Progenitor cell of endocrine pancreas (in vitro differentiated cells): ENCODE data around the gene SLC25A51. TPM values are rescaled to one million over a fixed set of nuclear protein-coding genes. Genes with fewer than 3 reads are reported as not detected.

ENCODE experiments used
- DNase-seq: peaks from one replicate; pipeline ENCODE4 v3.0.0; 2021; ENCODE audit warnings: low spot score; ENCODE audit not compliant: unreplicated experiment
- H3K27ac Mint-ChIP-seq: 2 replicates; pipeline ENCODE4 v1.8.0; 2021; ENCODE audit warnings: mild to moderate bottlenecking, moderate library complexity, mixed read lengths
- H3K27me3 Mint-ChIP-seq: 2 replicates; pipeline ENCODE4 v1.8.0; 2021; ENCODE audit warnings: mixed read lengths
- H3K36me3 Mint-ChIP-seq: 2 replicates; pipeline ENCODE4 v1.8.0; 2022; ENCODE audit warnings: mixed read lengths; ENCODE audit not compliant: insufficient read depth
- H3K4me1 Mint-ChIP-seq: 2 replicates; pipeline ENCODE4 v1.8.0; 2021; ENCODE audit warnings: low read depth, mixed read lengths
- H3K4me3 Mint-ChIP-seq: 2 replicates; pipeline ENCODE4 v1.8.0; 2021; ENCODE audit warnings: low read depth, mild to moderate bottlenecking, moderate library complexity, mixed read lengths
- H3K9me3 Mint-ChIP-seq: 2 replicates; pipeline ENCODE4 v1.8.0; 2021; ENCODE audit warnings: low read depth, mixed read lengths
- total RNA-seq: library from RNA; stranded (reverse); gene quantifications from 2 replicates; pipeline ENCODE4 v1.2.1, GENCODE V29; 2021
- TF ChIP-seq, protein P1 (sequence below): fragments of 200-600 bp; sonication (generic); IDR thresholded peaks from one replicate; pipeline ENCODE4 v1.5.0; 2021; ENCODE audit warnings: antibody characterized with exemption, mild to moderate bottlenecking; ENCODE audit not compliant: unreplicated experiment

SLC25A51 gene
- total RNA-seq, 1 donor from 2014 or later = 32.5 TPM

DNA sequence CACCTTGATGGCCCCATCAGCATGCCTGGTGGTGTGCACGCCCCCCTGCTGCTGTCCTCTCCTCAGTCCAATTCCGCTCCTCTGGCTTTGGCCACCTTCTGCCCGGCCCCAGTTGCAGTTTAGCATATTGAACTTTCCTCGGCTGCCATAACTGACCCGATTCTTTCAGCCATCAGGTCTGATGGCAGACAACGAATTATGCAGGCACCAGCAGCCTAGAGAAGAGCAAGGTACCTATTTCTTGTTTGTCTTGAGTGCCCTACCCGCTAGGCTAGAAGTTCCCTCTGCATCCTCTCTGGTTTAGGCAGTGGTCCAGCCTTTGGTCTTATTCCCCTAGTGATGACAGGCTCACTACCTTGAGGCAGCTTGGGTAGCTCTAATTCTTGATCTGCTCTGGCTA lies 43.0 kb upstream of the SLC25A51 start:
- no peak for DNase-seq
- H3K27me3 Mint-ChIP-seq = no peaks in the 10 kb centered on the region
- H3K4me1 Mint-ChIP-seq = peaks cover 18% of the 10 kb centered on the region
- no peak overlapping the region for H3K27ac Mint-ChIP-seq
- TF ChIP-seq, protein P1, sequence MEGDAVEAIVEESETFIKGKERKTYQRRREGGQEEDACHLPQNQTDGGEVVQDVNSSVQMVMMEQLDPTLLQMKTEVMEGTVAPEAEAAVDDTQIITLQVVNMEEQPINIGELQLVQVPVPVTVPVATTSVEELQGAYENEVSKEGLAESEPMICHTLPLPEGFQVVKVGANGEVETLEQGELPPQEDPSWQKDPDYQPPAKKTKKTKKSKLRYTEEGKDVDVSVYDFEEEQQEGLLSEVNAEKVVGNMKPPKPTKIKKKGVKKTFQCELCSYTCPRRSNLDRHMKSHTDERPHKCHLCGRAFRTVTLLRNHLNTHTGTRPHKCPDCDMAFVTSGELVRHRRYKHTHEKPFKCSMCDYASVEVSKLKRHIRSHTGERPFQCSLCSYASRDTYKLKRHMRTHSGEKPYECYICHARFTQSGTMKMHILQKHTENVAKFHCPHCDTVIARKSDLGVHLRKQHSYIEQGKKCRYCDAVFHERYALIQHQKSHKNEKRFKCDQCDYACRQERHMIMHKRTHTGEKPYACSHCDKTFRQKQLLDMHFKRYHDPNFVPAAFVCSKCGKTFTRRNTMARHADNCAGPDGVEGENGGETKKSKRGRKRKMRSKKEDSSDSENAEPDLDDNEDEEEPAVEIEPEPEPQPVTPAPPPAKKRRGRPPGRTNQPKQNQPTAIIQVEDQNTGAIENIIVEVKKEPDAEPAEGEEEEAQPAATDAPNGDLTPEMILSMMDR = no peak
- peaks cover 16% of the 10 kb centered on the region for H3K36me3 Mint-ChIP-seq
- no peak overlapping the region for H3K4me3 Mint-ChIP-seq
- no peaks in the 10 kb centered on the region for H3K9me3 Mint-ChIP-seq

DNA sequence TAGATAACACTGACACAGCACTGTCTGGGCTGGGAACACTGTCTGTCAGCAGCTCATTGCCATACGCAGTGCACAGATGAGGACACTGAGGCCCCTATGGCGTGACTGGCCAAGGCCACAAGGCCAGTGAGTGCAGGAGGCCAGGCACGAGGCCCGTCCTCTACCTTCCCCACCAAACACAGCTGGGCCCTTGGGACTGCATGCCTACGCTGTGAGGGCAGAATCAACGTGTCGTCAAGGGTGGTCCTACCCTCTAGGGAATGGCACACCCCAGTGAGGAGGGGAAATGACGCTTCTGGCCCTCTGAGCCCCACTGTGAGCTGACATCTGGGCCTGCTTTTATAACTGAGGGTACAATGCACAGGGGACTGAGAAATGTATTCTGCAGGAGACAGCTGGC lies 42.1 kb upstream of the SLC25A51 start:
- TF ChIP-seq, protein P1 = no peak
- Mint-ChIP-seq H3K4me1 (peaks cover 20% of the 10 kb centered on the region), H3K4me3 (no peak overlapping the region), H3K9me3 (no peaks in the 10 kb centered on the region), H3K27me3 (no peaks in the 10 kb centered on the region), H3K27ac (peak overlapping the region; percentile 69), H3K36me3 (peaks cover 12% of the 10 kb centered on the region)
- no peak for DNase-seq

DNA sequence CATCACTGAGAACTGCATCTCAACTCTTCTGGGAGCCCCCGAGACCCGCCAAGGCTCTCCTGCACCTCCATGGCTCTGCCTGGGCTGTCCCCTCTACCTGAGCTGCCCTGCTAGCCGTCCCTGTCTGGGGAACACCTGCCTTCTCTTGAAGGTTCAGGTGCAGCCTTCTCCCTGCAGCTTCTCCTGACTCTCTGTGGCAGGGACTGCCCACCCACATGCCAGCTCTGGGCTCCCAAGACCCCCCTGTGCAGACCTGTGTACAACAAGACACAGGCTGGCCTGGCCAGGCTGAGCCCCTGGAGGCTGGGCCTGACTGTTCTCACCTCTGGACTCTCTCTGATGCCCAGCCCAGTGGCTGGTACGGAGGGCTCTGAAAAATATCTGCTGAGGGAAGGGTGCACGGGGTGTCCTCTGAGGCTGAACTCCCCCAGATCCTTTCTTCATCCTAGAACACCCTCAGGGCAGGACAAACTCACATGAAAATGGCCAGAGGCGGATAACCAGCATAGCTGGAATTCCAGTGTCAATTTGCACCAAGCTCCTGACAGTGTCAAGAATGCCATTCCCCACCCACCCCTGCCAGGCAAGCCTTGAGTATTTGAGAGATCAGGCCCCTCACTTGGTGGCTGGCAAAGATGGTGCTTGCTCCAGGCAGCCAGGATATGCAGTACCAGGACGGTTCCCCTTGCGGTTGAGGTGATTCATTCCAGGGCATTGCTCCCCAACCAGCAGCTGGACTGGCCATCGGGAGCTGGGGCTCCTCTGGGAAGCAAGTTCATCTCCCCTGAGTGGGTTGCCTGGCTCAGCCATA lies 40.9 kb upstream of the SLC25A51 start:
- Mint-ChIP-seq H3K36me3 (peaks cover 9% of the 10 kb centered on the region), H3K4me1 (peaks cover 20% of the 10 kb centered on the region)

DNA sequence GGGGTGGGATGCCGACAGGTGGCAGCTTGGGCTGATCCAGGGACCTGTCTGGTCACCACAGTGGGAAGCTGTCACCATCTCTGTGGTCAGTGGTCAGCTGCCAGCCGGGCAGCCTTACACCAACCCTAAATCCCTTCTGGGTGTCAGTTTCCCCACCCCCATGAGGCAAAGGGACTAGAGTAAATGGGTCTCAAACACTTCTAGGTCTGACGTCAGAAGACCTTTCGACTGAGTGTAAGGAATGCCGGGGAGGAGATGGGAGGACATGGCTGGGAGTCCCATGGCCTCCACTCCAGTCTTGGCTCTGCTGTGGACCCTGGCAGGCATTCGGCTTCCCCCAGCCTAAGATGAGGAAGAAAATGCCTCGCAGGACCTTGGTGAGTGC lies 40.3 kb upstream of the SLC25A51 start:
- no peak overlapping the region for H3K4me3 Mint-ChIP-seq
- peaks cover 20% of the 10 kb centered on the region for H3K4me1 Mint-ChIP-seq
- H3K36me3 Mint-ChIP-seq = peaks cover 9% of the 10 kb centered on the region
- no peaks in the 10 kb centered on the region for H3K27me3 Mint-ChIP-seq
- no peak for DNase-seq
- H3K9me3 Mint-ChIP-seq = no peaks in the 10 kb centered on the region
- TF ChIP-seq, protein P1 = no peak
- peak overlapping the region; percentile 63 for H3K27ac Mint-ChIP-seq

More for the DNA sequence above, 40.9 kb upstream of the SLC25A51 start:
- DNase-seq = no peak
- Mint-ChIP-seq H3K4me3 (no peak overlapping the region), H3K9me3 (no peaks in the 10 kb centered on the region), H3K27ac (peak overlapping the region; percentile 90), H3K27me3 (no peaks in the 10 kb centered on the region)
- TF ChIP-seq, protein P1 = no peak

DNA sequence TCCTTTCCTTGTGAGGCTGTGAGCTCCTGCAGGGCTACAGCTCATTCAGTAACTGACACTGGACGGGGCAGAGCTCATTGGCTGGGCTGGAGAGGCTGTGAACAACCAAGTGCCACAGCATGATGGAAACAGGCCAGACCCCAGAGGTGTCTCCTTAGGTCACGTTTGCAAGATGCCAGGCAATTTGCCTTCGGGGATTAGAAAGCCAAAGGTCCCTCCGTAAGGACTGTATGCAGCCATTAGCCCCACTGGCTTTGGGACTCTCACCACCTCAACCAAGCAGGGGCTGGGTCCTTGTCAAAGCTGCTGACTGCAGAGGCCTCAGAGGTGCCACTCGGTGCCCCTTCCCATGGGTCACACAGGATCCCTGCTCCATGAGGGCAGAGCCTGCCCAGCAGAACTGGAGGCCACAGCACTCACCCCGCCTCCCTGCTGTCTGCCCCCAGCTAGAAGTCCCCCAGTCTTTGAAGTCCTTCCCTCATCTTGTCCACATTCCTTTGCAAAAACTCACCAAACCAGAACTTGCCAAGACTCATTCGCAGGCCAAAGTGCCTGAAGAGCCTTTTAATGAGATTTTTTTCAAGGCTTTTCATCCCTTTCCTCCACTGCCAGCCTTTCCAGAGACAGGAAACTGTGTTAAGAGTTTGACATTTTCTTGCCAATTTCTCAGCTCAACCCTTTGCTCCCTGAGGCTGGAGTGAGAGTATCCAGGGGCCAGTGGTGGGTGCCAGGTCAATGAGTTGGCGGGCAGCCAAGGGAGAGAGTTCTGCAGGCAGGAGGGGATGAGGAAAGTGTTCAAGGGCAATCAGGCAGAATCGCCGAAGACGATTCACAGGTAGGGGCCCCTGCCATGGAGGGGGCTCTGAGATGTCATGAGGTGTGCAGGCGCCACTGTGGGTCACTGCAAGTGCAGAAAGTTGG lies 39.7 kb upstream of the SLC25A51 start:
- Mint-ChIP-seq H3K4me1 (peaks cover 20% of the 10 kb centered on the region), H3K27me3 (no peaks in the 10 kb centered on the region), H3K9me3 (no peaks in the 10 kb centered on the region), H3K4me3 (no peak overlapping the region), H3K36me3 (peaks cover 9% of the 10 kb centered on the region), H3K27ac (peak overlapping the region; percentile 63)
- TF ChIP-seq, protein P1 = no peak
- no peak for DNase-seq
